MV-4-11 (cell line): ENCODE results near the gene C12orf42.

ENCODE experiments used
- DNase-seq: peaks from one replicate; lab custom pipeline; 2025; lab: John Stamatoyannopoulos, UW

C12orf42 gene

DNA sequence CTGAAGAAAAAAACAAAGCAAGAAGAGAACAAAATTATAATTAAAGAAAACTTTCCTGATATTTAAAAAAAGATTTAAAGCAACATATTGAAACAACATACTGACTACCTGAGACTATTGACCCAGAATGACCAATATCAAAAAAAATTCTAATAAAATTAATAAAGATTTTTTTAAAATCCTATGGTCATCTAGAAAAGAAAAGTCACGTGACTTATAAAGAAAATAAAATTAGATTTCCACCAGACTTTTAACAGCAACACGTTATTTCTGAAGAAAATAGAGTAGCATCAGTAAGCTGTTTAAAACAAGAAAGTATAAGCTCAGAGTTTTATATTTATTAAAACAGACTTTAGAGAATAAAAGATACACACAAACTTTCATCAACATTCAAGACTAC is 238.0 kb downstream of the C12orf42 start:
- no peak for DNase-seq
